HepG2 (cell line): ENCODE measurements around the gene IGSF8. TPM values are rescaled to one million over a fixed set of nuclear protein-coding genes. Genes with fewer than 3 reads are reported as not detected.

Experiments
- BORCS8-MEF2B ChIP-seq: sonication (generic); formaldehyde crosslinking; IDR thresholded peaks from 2 replicates; pipeline ENCODE4 v1.8.0; 2022; ENCODE audit warnings: mild to moderate bottlenecking, missing genetic modification reagents
- CEBPG ChIP-seq: IDR thresholded peaks from 2 replicates; pipeline ENCODE4 v1.6.1; 2016
- HIVEP1 ChIP-seq: sonication (generic); formaldehyde crosslinking; IDR thresholded peaks from 2 replicates; pipeline ENCODE4 v1.4.0; 2020; ENCODE audit warnings: mild to moderate bottlenecking, missing genetic modification reagents
- HNF4A ChIP-seq: sonication (generic); formaldehyde crosslinking; IDR thresholded peaks from 2 replicates; pipeline ENCODE4 v1.4.0; 2020; ENCODE audit warnings: missing genetic modification reagents
- NCOR1 ChIP-seq: fragments of 200-600 bp; sonication (generic); IDR thresholded peaks from 2 replicates; pipeline ENCODE4 v1.7.0; 2017; ENCODE audit warnings: antibody characterized with exemption, low read length, borderline replicate concordance
- NFE2L2 ChIP-seq: fragments of 150-350 bp; IDR thresholded peaks from 2 replicates; pipeline ENCODE4 v1.6.1; 2014; ENCODE audit warnings: low read length
- PHF21A ChIP-seq: sonication (generic); formaldehyde crosslinking; IDR thresholded peaks from 2 replicates; pipeline ENCODE4 v1.5.0; 2020; ENCODE audit warnings: mild to moderate bottlenecking, missing genetic modification reagents
- SAP130 ChIP-seq: IDR thresholded peaks from 2 replicates; pipeline ENCODE4 v1.6.1; 2016; ENCODE audit warnings: low read depth
- TCF7 ChIP-seq: sonication (generic); IDR thresholded peaks from 2 replicates; pipeline ENCODE4 v1.6.1; 2016; ENCODE audit warnings: antibody characterized with exemption, low read depth
- ZNF253 ChIP-seq: sonication (generic); formaldehyde crosslinking; IDR thresholded peaks from 2 replicates; pipeline ENCODE4 v1.8.0; 2022; ENCODE audit warnings: mild to moderate bottlenecking, missing genetic modification reagents, borderline replicate concordance
- ZNF292 ChIP-seq: sonication (generic); formaldehyde crosslinking; IDR thresholded peaks from 2 replicates; pipeline ENCODE4 v1.8.1; 2022; ENCODE audit warnings: mild to moderate bottlenecking, low read depth, missing genetic modification reagents, borderline replicate concordance
- ZNF3 ChIP-seq: IDR thresholded peaks from 2 replicates; pipeline ENCODE4 v1.7.0; 2017; ENCODE audit warnings: inconsistent platforms
- ZNF570 ChIP-seq: sonication (generic); formaldehyde crosslinking; IDR thresholded peaks from 2 replicates; pipeline ENCODE4 v1.4.0; 2020; ENCODE audit warnings: mild to moderate bottlenecking, missing genetic modification reagents, borderline replicate concordance
- ZNF605 ChIP-seq: sonication (generic); formaldehyde crosslinking; IDR thresholded peaks from 2 replicates; pipeline ENCODE4 v1.8.0; 2022; ENCODE audit warnings: mild to moderate bottlenecking, missing genetic modification reagents
- polyA plus RNA-seq, 8 experiments: library from polyadenylated mRNA; depleted of rRNA in 3 of 8; stranded (reverse) in 7 of 8; unstranded in 1 of 8; fragments of >200 nt; fragmentation: Illumina TruSeq in 4 of 8; extraction: Trizol in 4 of 8; gene quantifications; 2 replicates each; pipeline versions ENCODE4 v1.2.1 to v1.2.3, GENCODE V29; 2011 to 2016; ENCODE audit warnings: low read depth in 4 of 8, missing spikeins in 1 of 8, mixed read lengths in 1 of 8; ENCODE audit not compliant: insufficient read depth in 1 of 8
- total RNA-seq, 5 experiments: library from RNA; depleted of rRNA; stranded (reverse); fragments of >200 nt; fragmentation: Illumina TruSeq; extraction: Trizol; gene quantifications; 2 replicates each; pipeline ENCODE4 v1.2.3, GENCODE V29; 2016; ENCODE audit warnings: low read depth in 1 of 5
- TF ChIP-seq, protein P1 (sequence below): sonication (generic); formaldehyde crosslinking; IDR thresholded peaks from 2 replicates; pipeline ENCODE4 v1.4.0; 2020; ENCODE audit warnings: missing genetic modification reagents
- TF ChIP-seq, protein P2 (sequence below): sonication (generic); formaldehyde crosslinking; IDR thresholded peaks from 2 replicates; pipeline ENCODE4 v1.4.0; 2020; ENCODE audit warnings: missing genetic modification reagents
- TF ChIP-seq, protein P3 (sequence below): sonication (generic); formaldehyde crosslinking; IDR thresholded peaks from 2 replicates; pipeline ENCODE4 v1.4.0; 2020; ENCODE audit warnings: mild to moderate bottlenecking, missing genetic modification reagents
- TF ChIP-seq, protein P4 (sequence below): IDR thresholded peaks from 2 replicates; pipeline ENCODE4 v1.6.1; 2012; ENCODE audit warnings: low read depth, low read length, improper control_type of control experiment
- TF ChIP-seq, protein P5 (sequence below): sonication (generic); formaldehyde crosslinking; IDR thresholded peaks from 2 replicates; pipeline ENCODE4 v1.5.0; 2020; ENCODE audit warnings: mild to moderate bottlenecking, missing genetic modification reagents
- TF ChIP-seq, protein P6 (sequence below): sonication (generic); formaldehyde crosslinking; IDR thresholded peaks from 2 replicates; pipeline ENCODE4 v1.9.0; 2022; ENCODE audit warnings: missing genetic modification reagents, mild to moderate bottlenecking, borderline replicate concordance

Gene IGSF8
- total and polyA plus RNA-seq, 2 of the 13 experiments (the other 11 are each of a cell fraction or from before 2014, with no cell fraction given), result 24.0 to 41.0 TPM

DNA sequence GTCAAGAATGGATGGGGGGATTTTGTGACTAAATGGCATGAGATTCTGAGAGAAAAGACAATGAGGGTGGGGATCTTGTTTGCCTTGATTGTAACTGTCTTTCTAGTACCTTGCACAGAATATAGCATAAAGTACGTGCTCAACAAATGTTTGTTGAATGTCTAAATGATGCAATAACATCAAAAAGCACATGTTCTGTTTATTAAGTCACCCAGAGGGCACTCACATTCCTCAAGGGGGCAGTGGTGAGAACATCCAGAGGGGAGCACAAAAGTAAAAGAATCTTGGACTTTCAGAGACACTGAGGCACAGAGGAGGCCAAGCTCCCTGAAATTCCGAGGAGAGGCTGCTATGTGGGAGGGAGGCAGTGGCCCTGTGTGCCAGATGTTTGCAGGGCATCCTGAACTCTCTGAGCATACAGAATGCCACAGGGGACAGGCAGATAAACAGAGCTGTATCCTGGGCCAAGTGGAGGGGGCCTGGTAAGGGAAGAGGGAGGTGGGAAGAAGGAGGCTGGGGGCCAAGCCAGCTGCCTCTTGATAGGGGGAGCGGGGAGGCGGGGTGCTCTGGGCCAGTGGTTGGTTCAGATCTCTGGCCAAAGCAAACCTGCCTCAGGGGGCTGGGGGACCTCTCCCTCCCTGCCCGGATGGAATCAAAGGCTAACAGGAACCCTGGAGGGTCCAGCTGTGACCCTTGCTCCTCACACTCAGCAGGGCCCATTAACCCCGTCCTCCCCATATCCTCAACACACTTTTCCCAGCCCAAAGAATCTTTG is 10.7 kb upstream of the IGSF8 start (continued):
- TF ChIP-seq, protein P1, sequence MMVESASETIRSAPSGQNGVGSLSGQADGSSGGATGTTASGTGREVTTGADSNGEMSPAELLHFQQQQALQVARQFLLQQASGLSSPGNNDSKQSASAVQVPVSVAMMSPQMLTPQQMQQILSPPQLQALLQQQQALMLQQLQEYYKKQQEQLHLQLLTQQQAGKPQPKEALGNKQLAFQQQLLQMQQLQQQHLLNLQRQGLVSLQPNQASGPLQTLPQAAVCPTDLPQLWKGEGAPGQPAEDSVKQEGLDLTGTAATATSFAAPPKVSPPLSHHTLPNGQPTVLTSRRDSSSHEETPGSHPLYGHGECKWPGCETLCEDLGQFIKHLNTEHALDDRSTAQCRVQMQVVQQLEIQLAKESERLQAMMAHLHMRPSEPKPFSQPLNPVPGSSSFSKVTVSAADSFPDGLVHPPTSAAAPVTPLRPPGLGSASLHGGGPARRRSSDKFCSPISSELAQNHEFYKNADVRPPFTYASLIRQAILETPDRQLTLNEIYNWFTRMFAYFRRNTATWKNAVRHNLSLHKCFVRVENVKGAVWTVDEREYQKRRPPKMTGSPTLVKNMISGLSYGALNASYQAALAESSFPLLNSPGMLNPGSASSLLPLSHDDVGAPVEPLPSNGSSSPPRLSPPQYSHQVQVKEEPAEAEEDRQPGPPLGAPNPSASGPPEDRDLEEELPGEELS (CRISPR knock-in tag), result 0 out of 2 replicates have a peak, but pooled peaks have one; percentile 10
- TF ChIP-seq BORCS8-MEF2B (CRISPR knock-in tag) (0 out of 2 replicates have a peak, but pooled peaks have one; percentile 14), HIVEP1 (no peak), ZNF253 (CRISPR knock-in tag) (no peak), ZNF292 (CRISPR knock-in tag) (peak; percentile 63; the same call in 1 of the 2 replicates), ZNF3 (peak; percentile 95), SAP130 (CRISPR knock-in tag) (peak; percentile 25; the same call in 1 of the 2 replicates), ZNF570 (CRISPR knock-in tag) (no peak), ZNF605 (CRISPR knock-in tag) (no peak), NFE2L2 (no peak), TCF7 (peak; percentile 66), HNF4A (CRISPR knock-in tag) (peak; percentile 70), NCOR1 (peak; percentile 54; the same call in 1 of the 2 replicates), PHF21A (CRISPR knock-in tag) (peak; percentile 31; the same call in 1 of the 2 replicates), CEBPG (CRISPR knock-in tag) (peak; percentile 92)
- TF ChIP-seq, protein P2, sequence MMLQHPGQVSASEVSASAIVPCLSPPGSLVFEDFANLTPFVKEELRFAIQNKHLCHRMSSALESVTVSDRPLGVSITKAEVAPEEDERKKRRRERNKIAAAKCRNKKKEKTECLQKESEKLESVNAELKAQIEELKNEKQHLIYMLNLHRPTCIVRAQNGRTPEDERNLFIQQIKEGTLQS, result peak; percentile 52; the same call in 1 of the 2 replicates
- TF ChIP-seq, protein P3, sequence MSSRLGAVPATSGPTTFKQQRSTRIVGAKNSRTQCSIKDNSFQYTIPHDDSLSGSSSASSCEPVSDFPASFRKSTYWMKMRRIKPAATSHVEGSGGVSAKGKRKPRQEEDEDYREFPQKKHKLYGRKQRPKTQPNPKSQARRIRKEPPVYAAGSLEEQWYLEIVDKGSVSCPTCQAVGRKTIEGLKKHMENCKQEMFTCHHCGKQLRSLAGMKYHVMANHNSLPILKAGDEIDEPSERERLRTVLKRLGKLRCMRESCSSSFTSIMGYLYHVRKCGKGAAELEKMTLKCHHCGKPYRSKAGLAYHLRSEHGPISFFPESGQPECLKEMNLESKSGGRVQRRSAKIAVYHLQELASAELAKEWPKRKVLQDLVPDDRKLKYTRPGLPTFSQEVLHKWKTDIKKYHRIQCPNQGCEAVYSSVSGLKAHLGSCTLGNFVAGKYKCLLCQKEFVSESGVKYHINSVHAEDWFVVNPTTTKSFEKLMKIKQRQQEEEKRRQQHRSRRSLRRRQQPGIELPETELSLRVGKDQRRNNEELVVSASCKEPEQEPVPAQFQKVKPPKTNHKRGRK (CRISPR knock-in tag), result no peak
- TF ChIP-seq, protein P4, sequence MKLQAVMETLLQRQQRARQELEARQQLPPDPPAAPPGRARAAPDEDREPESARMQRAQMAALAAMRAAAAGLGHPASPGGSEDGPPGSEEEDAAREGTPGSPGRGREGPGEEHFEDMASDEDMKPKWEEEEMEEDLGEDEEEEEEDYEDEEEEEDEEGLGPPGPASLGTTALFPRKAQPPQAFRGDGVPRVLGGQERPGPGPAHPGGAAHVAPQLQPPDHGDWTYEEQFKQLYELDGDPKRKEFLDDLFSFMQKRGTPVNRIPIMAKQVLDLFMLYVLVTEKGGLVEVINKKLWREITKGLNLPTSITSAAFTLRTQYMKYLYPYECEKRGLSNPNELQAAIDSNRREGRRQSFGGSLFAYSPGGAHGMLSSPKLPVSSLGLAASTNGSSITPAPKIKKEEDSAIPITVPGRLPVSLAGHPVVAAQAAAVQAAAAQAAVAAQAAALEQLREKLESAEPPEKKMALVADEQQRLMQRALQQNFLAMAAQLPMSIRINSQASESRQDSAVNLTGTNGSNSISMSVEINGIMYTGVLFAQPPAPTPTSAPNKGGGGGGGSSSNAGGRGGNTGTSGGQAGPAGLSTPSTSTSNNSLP, result peak; percentile 38; the same call in 1 of the 2 replicates
- TF ChIP-seq, protein P5, sequence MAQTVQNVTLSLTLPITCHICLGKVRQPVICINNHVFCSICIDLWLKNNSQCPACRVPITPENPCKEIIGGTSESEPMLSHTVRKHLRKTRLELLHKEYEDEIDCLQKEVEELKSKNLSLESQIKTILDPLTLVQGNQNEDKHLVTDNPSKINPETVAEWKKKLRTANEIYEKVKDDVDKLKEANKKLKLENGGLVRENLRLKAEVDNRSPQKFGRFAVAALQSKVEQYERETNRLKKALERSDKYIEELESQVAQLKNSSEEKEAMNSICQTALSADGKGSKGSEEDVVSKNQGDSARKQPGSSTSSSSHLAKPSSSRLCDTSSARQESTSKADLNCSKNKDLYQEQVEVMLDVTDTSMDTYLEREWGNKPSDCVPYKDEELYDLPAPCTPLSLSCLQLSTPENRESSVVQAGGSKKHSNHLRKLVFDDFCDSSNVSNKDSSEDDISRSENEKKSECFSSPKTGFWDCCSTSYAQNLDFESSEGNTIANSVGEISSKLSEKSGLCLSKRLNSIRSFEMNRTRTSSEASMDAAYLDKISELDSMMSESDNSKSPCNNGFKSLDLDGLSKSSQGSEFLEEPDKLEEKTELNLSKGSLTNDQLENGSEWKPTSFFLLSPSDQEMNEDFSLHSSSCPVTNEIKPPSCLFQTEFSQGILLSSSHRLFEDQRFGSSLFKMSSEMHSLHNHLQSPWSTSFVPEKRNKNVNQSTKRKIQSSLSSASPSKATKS (CRISPR knock-in tag), result 0 out of 2 replicates have a peak, but pooled peaks have one; percentile 35
- TF ChIP-seq, protein P6, sequence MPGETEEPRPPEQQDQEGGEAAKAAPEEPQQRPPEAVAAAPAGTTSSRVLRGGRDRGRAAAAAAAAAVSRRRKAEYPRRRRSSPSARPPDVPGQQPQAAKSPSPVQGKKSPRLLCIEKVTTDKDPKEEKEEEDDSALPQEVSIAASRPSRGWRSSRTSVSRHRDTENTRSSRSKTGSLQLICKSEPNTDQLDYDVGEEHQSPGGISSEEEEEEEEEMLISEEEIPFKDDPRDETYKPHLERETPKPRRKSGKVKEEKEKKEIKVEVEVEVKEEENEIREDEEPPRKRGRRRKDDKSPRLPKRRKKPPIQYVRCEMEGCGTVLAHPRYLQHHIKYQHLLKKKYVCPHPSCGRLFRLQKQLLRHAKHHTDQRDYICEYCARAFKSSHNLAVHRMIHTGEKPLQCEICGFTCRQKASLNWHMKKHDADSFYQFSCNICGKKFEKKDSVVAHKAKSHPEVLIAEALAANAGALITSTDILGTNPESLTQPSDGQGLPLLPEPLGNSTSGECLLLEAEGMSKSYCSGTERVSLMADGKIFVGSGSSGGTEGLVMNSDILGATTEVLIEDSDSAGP (CRISPR knock-in tag), result peak; percentile 60
